ENCODE data around the gene SERPING1.
A peak's percentile ranks its signal among the peaks of the same experiment; 100 is the strongest.

Gene SERPING1

GRCh38 chr11:57615308-57615707, 17.8 kb downstream of the SERPING1 start:
- H3K4me3 ChIP-seq (ENCODE audit: low read length) = no peak overlapping the region
- no peak for TF ChIP-seq ZNF274 (IDR thresholded peaks at IDR 0.05; ENCODE audit: low read depth, low read length)

- H3K4me3 ChIP-seq (ENCODE audit: low read length) = no peak overlapping the region
- no peak for TF ChIP-seq ZNF274 (IDR thresholded peaks at IDR 0.05; ENCODE audit: low read depth, low read length)
Observed at GRCh38 chr11:57616595-57616994, 19.1 kb downstream of the SERPING1 start.

GRCh38 chr11:57618438-57618837, 21.0 kb downstream of the SERPING1 start:
- H3K4me3 ChIP-seq (ENCODE audit: low read length) = no peak overlapping the region
- TF ChIP-seq ZNF274 (IDR thresholded peaks at IDR 0.05; ENCODE audit: low read depth, low read length) = no peak

GRCh38 chr11:57619331-57619730, 21.8 kb downstream of the SERPING1 start:
- TF ChIP-seq ZNF274 (IDR thresholded peaks at IDR 0.05; ENCODE audit: low read depth, low read length) = no peak
- no peak overlapping the region for H3K4me3 ChIP-seq (ENCODE audit: low read length)

- no peak for TF ChIP-seq ZNF274 (IDR thresholded peaks at IDR 0.05; ENCODE audit: low read depth, low read length)
- no peak overlapping the region for H3K4me3 ChIP-seq (ENCODE audit: low read length)
Observed at GRCh38 chr11:57620467-57620866, 23.0 kb downstream of the SERPING1 start.

- no peak for TF ChIP-seq ZNF274 (IDR thresholded peaks at IDR 0.05; ENCODE audit: low read depth, low read length)
- H3K4me3 ChIP-seq (ENCODE audit: low read length) = no peak overlapping the region
Observed at GRCh38 chr11:57622263-57622662, 24.8 kb downstream of the SERPING1 start.

GRCh38 chr11:57624864-57625263, 27.4 kb downstream of the SERPING1 start:
- no peak for TF ChIP-seq ZNF274 (IDR thresholded peaks at IDR 0.05; ENCODE audit: low read depth, low read length)
- no peak overlapping the region for H3K4me3 ChIP-seq (ENCODE audit: low read length)

GRCh38 chr11:57626895-57627294, 29.4 kb downstream of the SERPING1 start:
- no peak overlapping the region for H3K4me3 ChIP-seq (ENCODE audit: low read length)
- TF ChIP-seq ZNF274 (IDR thresholded peaks at IDR 0.05; ENCODE audit: low read depth, low read length) = no peak

GRCh38 chr11:57630171-57630570, 32.7 kb downstream of the SERPING1 start:
- no peak overlapping the region for H3K4me3 ChIP-seq (ENCODE audit: low read length)
- TF ChIP-seq ZNF274 (IDR thresholded peaks at IDR 0.05; ENCODE audit: low read depth, low read length) = no peak

- no peak for TF ChIP-seq ZNF274 (IDR thresholded peaks at IDR 0.05; ENCODE audit: low read depth, low read length)
- H3K4me3 ChIP-seq (ENCODE audit: low read length) = no peak overlapping the region
Observed at GRCh38 chr11:57632116-57632515, 34.6 kb downstream of the SERPING1 start.

GRCh38 chr11:57633394-57634070, 36.0 kb downstream of the SERPING1 start:
- no peak for TF ChIP-seq ZNF274 (IDR thresholded peaks at IDR 0.05; ENCODE audit: low read depth, low read length)

GRCh38 chr11:57634311-57634710, 36.8 kb downstream of the SERPING1 start:
- TF ChIP-seq ZNF274 (IDR thresholded peaks at IDR 0.05; ENCODE audit: low read depth, low read length) = no peak
- H3K4me3 ChIP-seq (ENCODE audit: low read length) = no peak overlapping the region

More at GRCh38 chr11:57633394-57634070, 36.0 kb downstream of the SERPING1 start:
- H3K4me3 ChIP-seq (ENCODE audit: low read length) = no peak overlapping the region

GRCh38 chr11:57635246-57635645, 37.8 kb downstream of the SERPING1 start:
- no peak overlapping the region for H3K4me3 ChIP-seq (ENCODE audit: low read length)
- TF ChIP-seq ZNF274 (IDR thresholded peaks at IDR 0.05; ENCODE audit: low read depth, low read length) = no peak

GRCh38 chr11:57637626-57638004, 40.1 kb downstream of the SERPING1 start:
- peak overlapping the region; percentile 65; the same call in 1 of the 2 replicates for H3K4me3 ChIP-seq (ENCODE audit: low read length)
- TF ChIP-seq ZNF274 (IDR thresholded peaks at IDR 0.05; ENCODE audit: low read depth, low read length) = no peak

GRCh38 chr11:57638005-57638781, 40.7 kb downstream of the SERPING1 start:
- TF ChIP-seq ZNF274 (IDR thresholded peaks at IDR 0.05; ENCODE audit: low read depth, low read length) = no peak
- peak overlapping the region; percentile 65 for H3K4me3 ChIP-seq (ENCODE audit: low read length)
